Heart left ventricle (tissue), 13 donors: ENCODE data around the gene SMPX.

Experiments
- CTCF ChIP-seq, 12 donors: fragments of 200-600 bp; sonication (generic) in 4 of 12; IDR thresholded peaks; one replicate each; pipeline versions ENCODE4 v1.5.0 to v1.8.0; 2018 to 2022; ENCODE audit warnings: antibody characterized with exemption in 12 of 12, mild to moderate bottlenecking in 5 of 12
- POLR2A ChIP-seq, 2 donors: fragments of 450-650 bp; IDR thresholded peaks; one replicate each; pipeline ENCODE4 v1.6.1; 2017; ENCODE audit warnings: antibody characterized with exemption in 2 of 2, mild to moderate bottlenecking in 2 of 2, moderate library complexity in 2 of 2
- donor health status: ischemic (EF 13 %, LVEDD 7.1; RV severe dilation, severe dysfunction).
- donor health status: DM: no; HTN: yes; CAD: no.
- donor health status: DM: no; HTN: no; CAD: no.
- donor health status: ischemic (EF 25% LVEDD 6.9; RV normal size, moderate dysfunction).
- donor health status: ischemic (EF 25% LVEDD 5.7; RV mildly dilated, moderate dysfunction).
- donor health status: ischemic (EF 35%, LVEDD 5.7; RV mildly dilated, moderate dysfunction).
- donor health status: nonischemic (EF 11% LVEDD 7.7; RV severe dilation, severe dysfunction).
- donor health status: DM: yes; HTN: yes; CAD: no.
- donor health status: PGD.
- donor health status: ischemic (EF 29% LVEDD 5.4; RV normal size, mild dysfunction).
- donor health status: nonischemic (EF 23%, LVEDD 6.1; RV moderate dilation, normal function).

DNA sequence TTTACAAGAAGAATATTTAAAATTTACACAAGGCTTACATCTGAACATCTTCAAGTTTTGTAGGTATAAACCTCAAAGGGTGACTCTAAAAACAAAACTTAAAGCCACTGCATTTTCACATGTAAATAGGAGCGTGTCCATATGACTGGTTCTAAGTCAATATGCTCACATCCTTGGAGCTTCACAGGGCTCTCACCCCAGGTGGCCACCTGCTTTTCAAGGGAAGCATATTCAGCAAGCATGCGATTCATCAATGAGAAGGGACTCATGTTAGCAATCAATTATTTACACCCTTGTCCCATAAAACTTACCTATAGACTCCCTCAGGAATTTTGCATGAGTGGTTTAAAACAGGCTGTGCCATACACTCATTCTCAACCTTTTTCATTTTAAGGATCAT lies 82.0 kb downstream of the SMPX start:
- TF ChIP-seq CTCF (IDR thresholded peaks at IDR 0.05) (no peak), POLR2A (IDR thresholded peaks at IDR 0.05) (no peak)
